Vagina (tissue), 2 donors: ENCODE measurements around the gene SGK2. TPM values are rescaled to one million over a fixed set of nuclear protein-coding genes. Genes with fewer than 3 reads are reported as not detected.

ENCODE experiments used
- DNase-seq, 2 donors: peaks; one replicate each; pipeline ENCODE4 v3.0.0-alpha.2; 2017; ENCODE audit errors: extremely low spot score in 2 of 2
- H3K27ac ChIP-seq: fragments of 200-600 bp; sonication (generic); one replicate; pipeline ENCODE4 v1.5.1; 2019
- H3K27me3 ChIP-seq: fragments of 200-600 bp; sonication (generic); one replicate; pipeline ENCODE4 v1.5.1; 2019
- H3K36me3 ChIP-seq, 2 donors: fragments of 200-600 bp; sonication (generic); one replicate each; pipeline ENCODE4 v1.5.1; 2017 to 2019
- H3K4me1 ChIP-seq: fragments of 200-600 bp; sonication (generic); one replicate; pipeline ENCODE4 v1.5.1; 2019
- H3K4me3 ChIP-seq, 2 donors: fragments of 200-600 bp; sonication (generic); 1 replicate in 1 of 2; 2 replicates in 1 of 2; pipeline ENCODE4 v1.5.1; 2016 to 2019
- H3K9me3 ChIP-seq: fragments of 200-600 bp; sonication (generic); one replicate; pipeline ENCODE4 v1.5.1; 2019
- CTCF ChIP-seq, 3 experiments: fragments of 450-650 bp in 2 of 3; fragments of 200-600 bp in 1 of 3; sonication (generic) in 1 of 3; IDR thresholded peaks; one replicate each; pipeline ENCODE4 v1.5.1; 2017 to 2019; ENCODE audit warnings: antibody characterized with exemption in 3 of 3, mild to moderate bottlenecking in 2 of 3, moderate library complexity in 2 of 3
- POLR2A ChIP-seq, 2 donors: fragments of 450-650 bp; IDR thresholded peaks; one replicate each; pipeline ENCODE4 v1.6.1; 2017; ENCODE audit warnings: antibody characterized with exemption in 2 of 2, mild to moderate bottlenecking in 2 of 2, moderate library complexity in 2 of 2
- POLR2AphosphoS5 ChIP-seq, 2 donors: sonication (generic); formaldehyde crosslinking; IDR thresholded peaks; one replicate each; pipeline ENCODE4 v1.9.0; 2017; ENCODE audit warnings: antibody characterized with exemption in 2 of 2, mild to moderate bottlenecking in 2 of 2, low read depth in 1 of 2; ENCODE audit not compliant: insufficient read depth in 1 of 2
- intact Hi-C: fragments of 100-400 bp; cut with DNase I; formaldehyde crosslinking; loops from one replicate; pipeline ENCODE4 v1.15.1; 2023
- total RNA-seq: library from RNA; depleted of rRNA; stranded (reverse); fragments of >200 nt; gene quantifications from one replicate; pipeline ENCODE4 v1.2.3, GENCODE V29; 2016

Gene SGK2
- total RNA-seq, 1 donor from 2014 or later = 5.4 TPM

- no peaks in the 10 kb centered on the region for H3K9me3 ChIP-seq
- H3K27me3 ChIP-seq = no peaks in the 10 kb centered on the region
- DNase-seq = no peak
- TF ChIP-seq CTCF (IDR thresholded peaks at IDR 0.05) (no peak), POLR2AphosphoS5 (IDR thresholded peaks at IDR 0.05; ENCODE audit: insufficient read depth in 1 of 2, low read depth in 1 of 2) (no peak), POLR2A (IDR thresholded peaks at IDR 0.05) (no peak)
- H3K4me1 ChIP-seq = no peaks in the 10 kb centered on the region
- intact Hi-C loops = no loop called here
- H3K4me3 ChIP-seq = no peak overlapping the region
- H3K27ac ChIP-seq = no peak overlapping the region
- H3K36me3 ChIP-seq = peaks cover 0 to 2% of the 10 kb centered on the region in 2 donors
Measured at GRCh38 chr20:43539975-43540672, 18.7 kb upstream of the SGK2 start.

GRCh38 chr20:43540673-43541060 lies 18.2 kb upstream of the SGK2 start:
- DNase-seq = no peak
- Histone ChIP-seq H3K4me3 (no peak overlapping the region), H3K9me3 (no peaks in the 10 kb centered on the region), H3K27ac (no peak overlapping the region), H3K27me3 (no peaks in the 10 kb centered on the region), H3K36me3 (no peaks in the 10 kb centered on the region), H3K4me1 (no peaks in the 10 kb centered on the region)
- intact Hi-C loops = no loop called here
- TF ChIP-seq POLR2AphosphoS5 (IDR thresholded peaks at IDR 0.05; ENCODE audit: insufficient read depth in 1 of 2, low read depth in 1 of 2) (no peak), CTCF (IDR thresholded peaks at IDR 0.05) (no peak), POLR2A (IDR thresholded peaks at IDR 0.05) (no peak)

GRCh38 chr20:43541214-43541613 lies 17.6 kb upstream of the SGK2 start:
- Histone ChIP-seq H3K9me3 (no peaks in the 10 kb centered on the region), H3K27ac (no peak overlapping the region), H3K36me3 (no peaks in the 10 kb centered on the region), H3K27me3 (no peaks in the 10 kb centered on the region), H3K4me3 (no peak overlapping the region), H3K4me1 (no peaks in the 10 kb centered on the region)
- no peak for DNase-seq
- TF ChIP-seq POLR2A (IDR thresholded peaks at IDR 0.05) = no peak
- TF ChIP-seq POLR2AphosphoS5 (IDR thresholded peaks at IDR 0.05; ENCODE audit: insufficient read depth in 1 of 2, low read depth in 1 of 2) = peak in 1 of 2 donors; percentile 15
- TF ChIP-seq CTCF (IDR thresholded peaks at IDR 0.05) = no peak
- intact Hi-C loops = no loop called here

GRCh38 chr20:43542161-43542560 lies 16.7 kb upstream of the SGK2 start:
- intact Hi-C loops = no loop called here
- TF ChIP-seq POLR2A (IDR thresholded peaks at IDR 0.05) (no peak), POLR2AphosphoS5 (IDR thresholded peaks at IDR 0.05; ENCODE audit: insufficient read depth in 1 of 2, low read depth in 1 of 2) (no peak), CTCF (IDR thresholded peaks at IDR 0.05) (no peak)
- Histone ChIP-seq H3K36me3 (no peaks in the 10 kb centered on the region), H3K9me3 (no peaks in the 10 kb centered on the region), H3K27ac (no peak overlapping the region), H3K4me1 (no peaks in the 10 kb centered on the region), H3K27me3 (no peaks in the 10 kb centered on the region), H3K4me3 (no peak overlapping the region)
- DNase-seq = no peak

GRCh38 chr20:43542674-43543073 lies 16.2 kb upstream of the SGK2 start:
- TF ChIP-seq POLR2AphosphoS5 (IDR thresholded peaks at IDR 0.05; ENCODE audit: insufficient read depth in 1 of 2, low read depth in 1 of 2) = no peak
- no peak for TF ChIP-seq CTCF (IDR thresholded peaks at IDR 0.05)
- TF ChIP-seq POLR2A (IDR thresholded peaks at IDR 0.05) = no peak
- H3K36me3 ChIP-seq = peaks cover 0 to 2% of the 10 kb centered on the region in 2 donors
- DNase-seq = no peak
- H3K27ac ChIP-seq = no peak overlapping the region
- no peak overlapping the region for H3K4me3 ChIP-seq
- H3K27me3 ChIP-seq = no peaks in the 10 kb centered on the region
- H3K4me1 ChIP-seq = no peaks in the 10 kb centered on the region
- H3K9me3 ChIP-seq = no peaks in the 10 kb centered on the region
- intact Hi-C loops = no loop called here
